Psoas muscle (tissue), 8 donors: Measurements from ENCODE around the gene C3orf70. TPM values are rescaled to one million over a fixed set of nuclear protein-coding genes. Genes with fewer than 3 reads are reported as not detected.

Experiments used
- ATAC-seq, 4 donors: fragments of 200-7000 bp; cut with Tn5 transposase; one replicate each; pipeline ENCODE4 v1.9.1; 2020; ENCODE audit warnings: moderate library complexity in 3 of 4, mild to moderate bottlenecking in 2 of 4
- DNase-seq, 2 donors: peaks; one replicate each; pipeline ENCODE4 v3.0.0-alpha.2; 2020
- H3K27ac ChIP-seq: fragments of 200-600 bp; one replicate; pipeline ENCODE4 v1.8.0; 2022
- H3K27me3 ChIP-seq, 3 donors: fragments of 200-600 bp in 1 of 3; one replicate each; pipeline versions ENCODE4 v1.6.1 to v1.8.0; 2013 to 2022; ENCODE audit warnings: low read length in 2 of 3, mild to moderate bottlenecking in 2 of 3, moderate library complexity in 1 of 3; ENCODE audit not compliant: insufficient read depth in 3 of 3
- H3K36me3 ChIP-seq, 2 donors: fragments of 200-600 bp in 1 of 2; one replicate each; pipeline versions ENCODE4 v1.6.1 to v1.8.0; 2013 to 2022; ENCODE audit warnings: low read depth in 1 of 2, mild to moderate bottlenecking in 1 of 2, moderate library complexity in 1 of 2; ENCODE audit not compliant: insufficient read depth in 1 of 2
- H3K4me1 ChIP-seq: fragments of 200-600 bp; one replicate; pipeline ENCODE4 v1.8.0; 2022
- H3K4me3 ChIP-seq: fragments of 200-600 bp; one replicate; pipeline ENCODE4 v1.8.0; 2022; ENCODE audit warnings: mild to moderate bottlenecking
- H3K9me3 ChIP-seq: fragments of 200-600 bp; one replicate; pipeline ENCODE4 v1.8.0; 2022
- WGBS, 3 donors: extraction: QIAGEN DNeasy Blood & Tissue Kit; methylation state at CpG; one replicate each; pipeline versions ENCODE4 v1.1.6 to v1.1.7; 2013; 5-methylcytosine and 5-hydroxymethylcytosine counted together
- intact Hi-C, 2 donors: fragments of 100-400 bp; cut with DNase I; formaldehyde crosslinking; loops; one replicate each; pipeline versions ENCODE4 v1.11.0 to v1.14.2; 2022
- polyA plus RNA-seq, 3 donors: library from polyadenylated mRNA; stranded (reverse); fragments of 200-250 nt; gene quantifications; one replicate each; pipeline ENCODE4 v1.2.3, GENCODE V29; 2013
- total RNA-seq, 4 donors: library from RNA; stranded (reverse); fragmentation: NEBNext Ultra II Directional in 2 of 4; extraction: Animal tissue kit (Norgen Biotek cat#: 25700) in 2 of 4; gene quantifications; one replicate each; pipeline versions ENCODE4 v1.2.1 to v1.2.4, GENCODE V29; 2021 to 2023
- TF ChIP-seq, protein P1 (sequence below): fragments of 200-600 bp; IDR thresholded peaks from one replicate; pipeline ENCODE4 v1.8.0; 2022; ENCODE audit warnings: antibody characterized with exemption
- donor health status: healthy with polysubstance abuse.
- donor health status: DM: no; HTN: no; CAD: no; lungs with moderate emphysema.
- donor health status: Bipolar disorder and iron deficiency.
- donor health status: healthy.
- donor health status: DM: yes; HTN: yes; CAD: no.
- donor health status: DM: no; HTN: no; CAD: no.
- donor health status: DM: no; HTN: no; CAD: no.
- donor health status: DM: yes; HTN: yes; CAD: no.

Gene C3orf70
- total and polyA plus RNA-seq, 7 donors = 0.13 to 0.97 (median 0.42) TPM

DNA sequence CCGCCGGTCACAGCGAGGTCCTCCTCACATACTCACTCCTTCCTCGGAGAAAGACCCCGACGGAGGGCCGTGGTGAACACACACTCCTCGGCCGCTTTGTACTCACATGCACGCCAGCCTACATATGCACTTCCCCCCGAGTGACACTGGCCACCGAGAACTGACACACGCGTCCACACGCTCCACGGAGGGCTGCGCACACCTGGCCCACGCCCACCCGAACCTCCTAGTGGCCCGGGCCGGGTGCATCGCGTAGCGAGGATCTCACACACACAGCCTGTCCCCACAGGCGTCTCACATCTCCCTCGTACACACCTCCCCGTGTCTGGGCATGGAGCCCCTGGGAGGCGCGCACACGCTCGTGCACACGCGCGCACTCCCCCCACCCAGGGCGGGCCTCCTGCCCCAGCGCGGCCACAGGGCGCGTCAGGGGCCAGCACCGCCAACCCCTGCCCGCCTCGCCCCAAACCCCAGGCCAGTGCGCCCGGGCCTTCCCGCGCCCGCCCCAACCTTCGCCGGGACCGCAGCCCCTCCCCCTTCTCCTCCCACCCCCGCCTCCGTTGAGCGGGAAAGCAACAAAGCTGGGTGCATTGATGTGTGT, 411 bp upstream of the C3orf70 start:
- TF ChIP-seq, protein P1, sequence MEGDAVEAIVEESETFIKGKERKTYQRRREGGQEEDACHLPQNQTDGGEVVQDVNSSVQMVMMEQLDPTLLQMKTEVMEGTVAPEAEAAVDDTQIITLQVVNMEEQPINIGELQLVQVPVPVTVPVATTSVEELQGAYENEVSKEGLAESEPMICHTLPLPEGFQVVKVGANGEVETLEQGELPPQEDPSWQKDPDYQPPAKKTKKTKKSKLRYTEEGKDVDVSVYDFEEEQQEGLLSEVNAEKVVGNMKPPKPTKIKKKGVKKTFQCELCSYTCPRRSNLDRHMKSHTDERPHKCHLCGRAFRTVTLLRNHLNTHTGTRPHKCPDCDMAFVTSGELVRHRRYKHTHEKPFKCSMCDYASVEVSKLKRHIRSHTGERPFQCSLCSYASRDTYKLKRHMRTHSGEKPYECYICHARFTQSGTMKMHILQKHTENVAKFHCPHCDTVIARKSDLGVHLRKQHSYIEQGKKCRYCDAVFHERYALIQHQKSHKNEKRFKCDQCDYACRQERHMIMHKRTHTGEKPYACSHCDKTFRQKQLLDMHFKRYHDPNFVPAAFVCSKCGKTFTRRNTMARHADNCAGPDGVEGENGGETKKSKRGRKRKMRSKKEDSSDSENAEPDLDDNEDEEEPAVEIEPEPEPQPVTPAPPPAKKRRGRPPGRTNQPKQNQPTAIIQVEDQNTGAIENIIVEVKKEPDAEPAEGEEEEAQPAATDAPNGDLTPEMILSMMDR = no peak
- Histone ChIP-seq H3K27ac (no peak overlapping the region), H3K9me3 (no peaks in the 10 kb centered on the region), H3K4me1 (no peaks in the 10 kb centered on the region), H3K36me3 (no peaks in the 10 kb centered on the region), H3K4me3 (peak overlapping the region; percentile 71), H3K27me3 (peaks cover 2 to 73% (median 22%) of the 10 kb centered on the region in 3 donors)
- intact Hi-C loops = no loop called here
- 1 to 2% (median 1%) methylated on average over 45 to 53 of the region's 53 CpGs for WGBS, 3 donors
- peak; percentile 19 to 56 for DNase-seq
- ATAC-seq = peak in 3 of 4 donors; percentile 11 to 46 (median 19)

DNA sequence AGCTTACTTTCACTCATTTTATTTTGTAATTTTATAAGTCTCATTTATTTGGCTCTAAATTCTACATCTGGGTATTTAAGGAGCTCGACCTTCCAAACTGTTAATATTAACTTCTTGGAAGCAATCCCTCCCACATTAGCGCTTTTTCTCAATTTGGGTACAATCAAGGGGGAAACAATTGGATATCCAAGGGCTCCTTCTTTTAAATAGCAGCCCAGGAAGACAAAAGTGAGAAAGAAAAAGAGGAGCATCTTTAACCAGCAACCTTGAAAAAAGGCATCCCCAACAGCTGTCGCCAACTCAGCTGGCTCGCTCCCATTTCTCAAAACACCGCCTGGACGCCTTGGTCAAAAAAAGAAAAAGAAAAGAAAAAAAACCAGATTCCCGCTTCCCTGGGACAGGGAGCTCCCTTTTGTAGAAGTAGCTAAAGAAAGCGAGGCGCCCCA, 873 bp downstream of the C3orf70 start:
- Histone ChIP-seq H3K36me3 (no peaks in the 10 kb centered on the region), H3K4me3 (peak overlapping the region; percentile 71), H3K4me1 (no peaks in the 10 kb centered on the region), H3K27ac (peak overlapping the region; percentile 42), H3K27me3 (peaks cover 2 to 80% (median 22%) of the 10 kb centered on the region in 3 donors), H3K9me3 (no peaks in the 10 kb centered on the region)
- no peak for ATAC-seq
- DNase-seq = no peak
- intact Hi-C loops = no loop called here
- TF ChIP-seq, protein P1 = no peak
- 4 to 8% (median 6%) methylated on average over 9 of the region's 9 CpGs for WGBS, 3 donors

DNA sequence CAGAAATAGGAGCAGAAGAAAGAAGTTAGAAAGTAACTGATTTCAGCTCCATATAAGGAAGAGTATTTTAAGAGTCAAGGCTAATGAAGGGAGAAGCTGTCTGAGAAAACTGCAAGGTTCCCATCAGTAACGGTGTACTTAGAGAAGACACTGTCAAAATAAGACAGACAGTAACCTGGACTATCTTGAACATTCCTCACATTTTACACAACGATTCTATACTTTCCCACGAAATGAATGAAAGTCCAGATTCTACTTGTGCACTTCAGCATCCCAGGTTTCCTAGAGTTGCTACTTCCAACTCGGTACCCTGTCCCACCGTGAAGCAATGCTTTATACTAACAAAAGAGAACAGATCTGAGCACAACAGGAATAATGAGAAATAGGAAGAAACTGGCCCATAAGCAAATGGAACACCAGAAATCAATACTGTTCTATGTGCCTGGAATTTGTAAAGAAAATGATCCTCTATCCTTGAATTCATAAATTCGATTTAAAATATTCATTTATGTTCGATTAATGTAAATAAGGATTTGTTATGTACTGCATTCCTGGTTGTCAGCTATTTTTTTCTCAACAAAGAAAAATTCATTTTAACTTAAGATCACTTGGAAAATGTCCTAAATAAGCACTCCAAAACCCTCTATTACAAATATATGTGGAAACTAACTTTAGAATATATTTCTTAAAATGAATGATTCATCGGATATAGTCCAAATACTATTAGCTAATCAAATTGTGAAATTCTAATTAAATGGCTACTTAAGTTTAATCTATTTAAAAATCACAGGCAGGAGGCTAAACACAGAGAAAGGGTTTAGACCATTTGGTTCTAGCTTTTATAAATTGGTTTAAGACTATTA, 1.5 kb downstream of the C3orf70 start:
- WGBS, 3 donors = 69 to 73% (median 72%) methylated on average over 8 of the region's 8 CpGs
- TF ChIP-seq, protein P1 = no peak
- no peak overlapping the region for H3K27ac ChIP-seq
- DNase-seq (no peak), ATAC-seq (no peak)
- peak overlapping the region; percentile 71 for H3K4me3 ChIP-seq
- H3K36me3 ChIP-seq = no peaks in the 10 kb centered on the region
- H3K4me1 ChIP-seq = no peaks in the 10 kb centered on the region
- peaks cover 2 to 77% (median 22%) of the 10 kb centered on the region in 3 donors for H3K27me3 ChIP-seq
- intact Hi-C loops = no loop called here
- no peaks in the 10 kb centered on the region for H3K9me3 ChIP-seq

DNA sequence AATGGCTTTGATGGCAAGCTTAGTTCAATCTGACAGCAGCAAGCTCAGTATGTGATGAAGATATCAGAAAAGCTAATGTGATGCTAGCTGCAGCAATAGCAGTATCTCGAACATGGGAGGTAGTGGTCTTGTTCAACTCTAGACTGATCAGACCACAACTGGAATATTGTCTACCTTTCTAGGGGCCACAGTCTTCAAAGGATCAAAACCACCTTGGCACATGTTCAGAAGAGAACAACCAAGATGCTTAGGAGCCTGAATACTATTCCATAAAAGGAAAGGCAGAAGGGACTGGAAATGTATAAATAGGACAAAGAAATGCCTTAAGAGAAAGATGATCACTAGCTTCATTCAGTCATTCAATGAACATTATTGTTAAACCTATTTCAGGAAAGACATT, 2.3 kb downstream of the C3orf70 start:
- ATAC-seq (no peak), DNase-seq (no peak)
- no peak overlapping the region for H3K4me3 ChIP-seq
- no peaks in the 10 kb centered on the region for H3K9me3 ChIP-seq
- H3K27ac ChIP-seq = no peak overlapping the region
- WGBS, 3 donors = 77 to 92% (median 91%) methylated on average over 1 of the region's 1 CpG
- no peaks in the 10 kb centered on the region for H3K4me1 ChIP-seq
- intact Hi-C loops = no loop called here
- H3K36me3 ChIP-seq = no peaks in the 10 kb centered on the region
- H3K27me3 ChIP-seq = peaks cover 2 to 72% (median 19%) of the 10 kb centered on the region in 3 donors
- TF ChIP-seq, protein P1 = no peak
